Cardiac fibroblast (primary cell): ENCODE measurements around the gene SAC3D1.

Source experiments
- DNase-seq, 2 donors: peaks; one replicate each; pipeline versions ENCODE4 v3.0.0 to v3.0.0-alpha.2; 2010; ENCODE audit warnings: low read depth in 2 of 2
- H3K4me3 ChIP-seq, 2 donors: replicated peaks in 1 of 2; 1 replicate in 1 of 2; 2 replicates in 1 of 2; pipeline ENCODE4 v1.5.1; 2011; ENCODE audit warnings: low read depth in 2 of 2, low read length in 2 of 2, mild to moderate bottlenecking in 2 of 2, moderate library complexity in 1 of 2
- TF ChIP-seq, protein P1 (sequence below): IDR thresholded peaks from one replicate; pipeline ENCODE4 v1.5.1; 2011; ENCODE audit warnings: low read depth, mild to moderate bottlenecking, low read length, inconsistent platforms

SAC3D1 gene

DNA sequence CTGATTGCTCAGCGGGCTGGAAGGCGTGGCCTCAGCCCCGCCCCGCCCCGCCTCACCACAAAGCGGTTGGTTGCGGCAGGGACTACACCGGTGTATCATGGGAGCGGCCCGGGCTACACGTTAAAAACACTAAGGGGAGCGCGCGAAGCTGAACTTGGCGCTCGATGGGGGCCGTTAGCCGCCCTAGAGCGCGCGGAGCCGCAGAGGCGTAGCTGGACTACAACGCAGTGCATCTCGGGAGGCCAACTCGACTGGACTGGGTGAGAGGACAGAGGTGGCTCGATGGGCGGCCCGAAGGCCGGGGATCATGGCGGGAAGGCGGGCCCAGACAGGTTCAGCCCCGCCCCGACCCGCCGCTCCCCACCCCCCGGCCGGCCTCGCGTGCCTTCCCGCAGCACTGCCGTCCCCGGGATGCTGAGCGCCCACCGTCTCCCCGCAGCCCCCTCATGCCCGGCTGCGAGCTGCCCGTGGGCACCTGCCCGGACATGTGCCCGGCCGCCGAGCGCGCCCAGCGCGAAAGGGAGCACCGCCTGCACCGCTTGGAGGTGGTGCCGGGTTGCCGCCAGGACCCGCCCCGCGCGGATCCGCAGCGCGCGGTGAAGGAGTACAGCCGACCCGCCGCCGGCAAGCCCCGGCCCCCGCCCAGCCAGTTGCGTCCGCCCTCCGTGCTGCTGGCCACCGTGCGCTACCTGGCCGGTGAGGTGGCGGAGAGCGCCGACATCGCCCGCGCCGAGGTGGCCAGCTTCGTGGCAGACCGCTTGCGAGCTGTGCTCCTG lies at the start of gene SAC3D1:
Gene SAC3D1, plus strand, starts transcription at position 364 of the 776 bp plus-strand sequence. Its CDS starts 83 bp downstream, at position 447.
- TF ChIP-seq, protein P1, sequence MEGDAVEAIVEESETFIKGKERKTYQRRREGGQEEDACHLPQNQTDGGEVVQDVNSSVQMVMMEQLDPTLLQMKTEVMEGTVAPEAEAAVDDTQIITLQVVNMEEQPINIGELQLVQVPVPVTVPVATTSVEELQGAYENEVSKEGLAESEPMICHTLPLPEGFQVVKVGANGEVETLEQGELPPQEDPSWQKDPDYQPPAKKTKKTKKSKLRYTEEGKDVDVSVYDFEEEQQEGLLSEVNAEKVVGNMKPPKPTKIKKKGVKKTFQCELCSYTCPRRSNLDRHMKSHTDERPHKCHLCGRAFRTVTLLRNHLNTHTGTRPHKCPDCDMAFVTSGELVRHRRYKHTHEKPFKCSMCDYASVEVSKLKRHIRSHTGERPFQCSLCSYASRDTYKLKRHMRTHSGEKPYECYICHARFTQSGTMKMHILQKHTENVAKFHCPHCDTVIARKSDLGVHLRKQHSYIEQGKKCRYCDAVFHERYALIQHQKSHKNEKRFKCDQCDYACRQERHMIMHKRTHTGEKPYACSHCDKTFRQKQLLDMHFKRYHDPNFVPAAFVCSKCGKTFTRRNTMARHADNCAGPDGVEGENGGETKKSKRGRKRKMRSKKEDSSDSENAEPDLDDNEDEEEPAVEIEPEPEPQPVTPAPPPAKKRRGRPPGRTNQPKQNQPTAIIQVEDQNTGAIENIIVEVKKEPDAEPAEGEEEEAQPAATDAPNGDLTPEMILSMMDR, result no peak

DNA sequence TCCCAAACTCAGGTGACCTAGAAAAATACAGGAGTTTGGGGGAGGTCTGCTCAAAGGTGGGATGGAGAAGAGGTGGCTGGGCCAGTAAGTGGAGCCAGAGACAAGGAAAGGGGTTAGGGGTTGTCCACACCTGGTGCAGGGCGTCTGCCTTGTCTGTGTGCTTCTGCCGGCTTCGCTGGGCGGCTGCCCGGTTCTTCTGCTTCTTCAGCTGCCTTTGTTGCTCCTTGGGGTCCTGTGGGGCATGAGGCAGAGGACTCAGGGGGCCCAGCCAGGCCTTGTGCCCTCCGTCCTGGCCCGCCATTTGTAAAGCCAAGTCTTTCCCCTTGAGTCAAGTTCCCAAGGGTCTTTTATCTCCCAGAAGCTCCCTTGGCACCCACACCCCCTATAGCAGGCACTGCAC lies 46.7 kb upstream of the SAC3D1 start:
- H3K4me3 ChIP-seq, result no peak overlapping the region
- TF ChIP-seq, protein P1, result no peak
- no peak for DNase-seq

More for the DNA sequence above, at the start of gene SAC3D1:
- peak; percentile 92 to 95 for DNase-seq
- H3K4me3 ChIP-seq, result peak within 1 kb of the TSS; percentile 63 to 70

DNA sequence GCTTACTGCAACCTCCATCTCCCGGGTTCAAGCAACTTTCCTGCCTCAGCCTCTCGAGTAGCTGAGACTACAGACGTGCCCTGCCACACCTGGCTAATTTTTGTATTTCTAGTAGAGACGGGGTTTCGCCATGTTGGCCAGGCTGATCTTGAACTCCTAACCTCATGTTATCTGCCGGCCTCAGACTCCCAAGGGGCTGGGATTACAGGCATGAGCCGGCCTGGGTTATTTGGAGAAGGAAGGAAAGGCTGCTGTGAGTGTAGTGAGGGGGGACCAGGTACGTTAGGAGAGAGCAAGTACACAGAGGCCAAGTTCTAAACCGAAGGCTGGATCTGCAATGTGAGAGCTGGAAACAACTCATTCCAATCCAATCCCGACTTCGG lies 44.7 kb upstream of the SAC3D1 start:
- peak in 1 of 2 donors; percentile 11 for DNase-seq
- TF ChIP-seq, protein P1, result no peak
- H3K4me3 ChIP-seq, result peak overlapping the region in 1 of 2 donors; percentile 41

GRCh38 chr11:64996710-64997380 lies 44.2 kb upstream of the SAC3D1 start, which contains the start of gene BATF2:
TSS of gene BATF2 (minus strand) at chr11:64996971. CDS start at chr11:64996914, 57 bp downstream.
- DNase-seq, result peak; percentile 66 to 77
- TF ChIP-seq, protein P1, result peak; percentile 37
- H3K4me3 ChIP-seq, result peak within 1 kb of the TSS; percentile 16 to 41

DNA sequence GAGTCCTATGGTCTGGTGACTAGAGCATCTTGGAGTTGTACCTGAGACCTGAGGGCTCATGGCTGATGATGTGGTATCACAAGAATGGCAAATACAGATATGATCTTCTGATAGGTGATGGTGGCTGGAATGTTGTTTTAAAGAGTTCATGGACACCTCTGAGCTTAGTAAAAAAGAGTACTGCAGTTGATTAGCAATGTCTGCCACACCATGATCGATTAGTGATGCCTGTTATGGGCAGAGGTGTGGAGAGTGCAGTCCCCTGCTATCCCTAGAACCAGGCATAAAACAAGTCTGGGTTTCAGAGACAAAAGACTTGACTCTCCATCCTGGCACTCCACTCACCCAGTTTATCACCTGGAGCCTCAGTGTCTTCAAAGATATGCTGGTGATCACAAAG lies 42.9 kb upstream of the SAC3D1 start:
- no peak overlapping the region for H3K4me3 ChIP-seq
- DNase-seq, result no peak

DNA sequence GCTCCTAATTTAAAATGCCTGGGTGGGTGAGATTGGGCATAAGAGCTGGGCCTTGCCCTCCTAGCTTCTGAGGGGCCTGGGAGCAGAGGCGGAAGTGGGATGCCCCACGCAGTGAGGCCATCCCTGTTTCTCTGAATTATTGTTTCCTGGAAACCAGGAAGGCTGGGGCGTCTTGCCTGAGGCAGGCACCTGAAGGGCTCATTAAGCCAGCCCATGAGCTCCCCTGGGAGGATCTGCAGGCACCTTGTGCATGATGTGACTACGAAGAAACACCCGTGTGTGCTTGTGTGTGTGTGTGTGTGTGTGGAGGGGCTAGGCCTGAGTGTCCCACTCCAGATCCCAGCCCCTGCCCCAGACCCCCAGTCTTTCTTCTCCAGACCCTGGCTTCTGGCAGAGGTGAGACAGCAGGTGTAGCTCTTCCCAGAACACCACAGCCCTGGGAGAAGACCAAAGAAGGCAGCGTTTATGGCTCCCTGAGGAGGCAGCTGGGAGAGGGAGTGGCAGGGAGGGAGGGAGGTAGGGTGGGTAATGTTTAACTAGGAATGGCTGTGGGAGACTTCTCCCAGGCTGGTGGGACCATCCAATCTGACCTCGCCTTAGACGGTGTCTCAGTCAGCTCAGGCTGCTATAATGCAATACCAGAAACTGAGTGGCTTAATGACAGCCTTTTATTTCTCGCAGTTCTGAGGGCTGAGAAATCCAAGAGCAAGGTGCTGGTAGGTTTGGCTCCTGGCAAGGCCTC lies 42.1 kb upstream of the SAC3D1 start:
- no peak overlapping the region for H3K4me3 ChIP-seq
- no peak for DNase-seq
- TF ChIP-seq, protein P1, result no peak

More for the DNA sequence above, 42.9 kb upstream of the SAC3D1 start:
- TF ChIP-seq, protein P1, result no peak
